HG03175 (cell line): Measurements from ENCODE around the gene FBXL7.

Source experiments
- ATAC-seq: cut with Tn5 transposase; IDR thresholded peaks from one replicate; pipeline ENCODE4 v1.9.1; 2021; ENCODE audit warnings: mild to moderate bottlenecking, moderate library complexity; ENCODE audit not compliant: unreplicated experiment

FBXL7 gene

GRCh38 chr5:15499528-15500324, at the start of gene FBXL7:
Gene FBXL7 (plus strand): TSS chr5:15500180.
- ATAC-seq = no peak

- ATAC-seq = no peak
Observed at GRCh38 chr5:15450473-15450872, 49.5 kb upstream of the FBXL7 start.

GRCh38 chr5:15450949-15451348, 49.0 kb upstream of the FBXL7 start:
- ATAC-seq = no peak

GRCh38 chr5:15452030-15452429, 48.0 kb upstream of the FBXL7 start:
- no peak for ATAC-seq

GRCh38 chr5:15452781-15453180, 47.2 kb upstream of the FBXL7 start:
- ATAC-seq = no peak

GRCh38 chr5:15459200-15459599, 40.8 kb upstream of the FBXL7 start:
- ATAC-seq = no peak

- no peak for ATAC-seq
Observed at GRCh38 chr5:15463231-15463980, 36.6 kb upstream of the FBXL7 start.

- no peak for ATAC-seq
Observed at GRCh38 chr5:15472116-15472515, 27.9 kb upstream of the FBXL7 start.

- ATAC-seq = no peak
Observed at GRCh38 chr5:15474143-15474719, 25.7 kb upstream of the FBXL7 start.

GRCh38 chr5:15475367-15475766, 24.6 kb upstream of the FBXL7 start:
- no peak for ATAC-seq

- no peak for ATAC-seq
Observed at GRCh38 chr5:15476977-15477376, 23.0 kb upstream of the FBXL7 start.

- no peak for ATAC-seq
Observed at GRCh38 chr5:15480436-15480835, 19.5 kb upstream of the FBXL7 start.

- ATAC-seq = no peak
Observed at GRCh38 chr5:15483351-15484097, 16.5 kb upstream of the FBXL7 start.

GRCh38 chr5:15487228-15487627, 12.8 kb upstream of the FBXL7 start:
- ATAC-seq = no peak

GRCh38 chr5:15489571-15490235, 10.3 kb upstream of the FBXL7 start:
- ATAC-seq = no peak

- ATAC-seq = no peak
Observed at GRCh38 chr5:15492545-15492944, 7.4 kb upstream of the FBXL7 start.

- no peak for ATAC-seq
Observed at GRCh38 chr5:15493501-15493900, 6.5 kb upstream of the FBXL7 start.

GRCh38 chr5:15495026-15495425, 5.0 kb upstream of the FBXL7 start:
- no peak for ATAC-seq

GRCh38 chr5:15496886-15497285, 3.1 kb upstream of the FBXL7 start:
- ATAC-seq = no peak

GRCh38 chr5:15500325-15501001, 483 bp downstream of the FBXL7 start:
- no peak for ATAC-seq
